Renal cortex interstitium (tissue), 15 donors: Measurements from ENCODE around the gene BATF2. TPM values are rescaled to one million over a fixed set of nuclear protein-coding genes. Genes with fewer than 3 reads are reported as not detected.
"Not testable (repeated sequence)": the region's sequence is repeated elsewhere in the genome, so short reads cannot be mapped to it uniquely, and the experiment has no call there.

Experiments used
- DNase-seq, 11 donors: peaks; one replicate each; pipeline ENCODE4 v3.0.0-alpha.2; 2013; ENCODE audit warnings: low read depth in 9 of 11, low spot score in 4 of 11; ENCODE audit errors: extremely low read depth in 1 of 11
- long read RNA-seq, 16 experiments: transcript quantifications; one replicate each; lab custom pipeline, GENCODE V29; 2026
- polyA plus RNA-seq, 3 donors: library from polyadenylated mRNA; unstranded; fragments of 120-200 nt; gene quantifications; one replicate each; pipeline ENCODE4 v1.2.1, GENCODE V29; 2013; ENCODE audit not compliant: insufficient read length in 3 of 3

BATF2 gene, protein sequence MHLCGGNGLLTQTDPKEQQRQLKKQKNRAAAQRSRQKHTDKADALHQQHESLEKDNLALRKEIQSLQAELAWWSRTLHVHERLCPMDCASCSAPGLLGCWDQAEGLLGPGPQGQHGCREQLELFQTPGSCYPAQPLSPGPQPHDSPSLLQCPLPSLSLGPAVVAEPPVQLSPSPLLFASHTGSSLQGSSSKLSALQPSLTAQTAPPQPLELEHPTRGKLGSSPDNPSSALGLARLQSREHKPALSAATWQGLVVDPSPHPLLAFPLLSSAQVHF
- 1 to 10 TPM; 2.3 to 3.5 (median 3.0) TPM for polyA plus RNA-seq
- long read RNA-seq, donor 1, partial matches to known transcripts, result 0 of 2 reads
- long read RNA-seq, donor 1, other reads (novel, unspliced or antisense), result 0 of 2 reads
- long read RNA-seq, donor 2, partial matches to known transcripts, result 0 of 7 reads
- long read RNA-seq, donor 2, other reads (novel, unspliced or antisense), result 0 of 7 reads
- long read RNA-seq, donor 3, partial matches to known transcripts, result 0 of 4 reads
- long read RNA-seq, donor 3, other reads (novel, unspliced or antisense), result 0 of 4 reads
- long read RNA-seq, donor 4, result 0 reads
- long read RNA-seq, donor 5, result 0 reads
- long read RNA-seq, donor 6, partial matches to known transcripts, result 0 of 3 reads
- long read RNA-seq, donor 6, other reads (novel, unspliced or antisense), result 0 of 3 reads
- long read RNA-seq, donor 7, partial matches to known transcripts, result 0 of 2 reads
- long read RNA-seq, donor 7, other reads (novel, unspliced or antisense), result 0 of 2 reads
- long read RNA-seq, donor 8, partial matches to known transcripts, result 0 of 6 reads
- long read RNA-seq, donor 8, other reads (novel, unspliced or antisense), result 0 of 6 reads
- long read RNA-seq, donor 9, partial matches to known transcripts, result 0 of 3 reads
- long read RNA-seq, donor 9, other reads (novel, unspliced or antisense), result 0 of 3 reads
- long read RNA-seq, donor 10, partial matches to known transcripts, result 0 of 1 reads
- long read RNA-seq, donor 10, other reads (novel, unspliced or antisense), result 0 of 1 reads
- long read RNA-seq, donor 11, partial matches to known transcripts, result 0 of 2 reads
- long read RNA-seq, donor 11, other reads (novel, unspliced or antisense), result 0 of 2 reads
- long read RNA-seq, donor 12, partial matches to known transcripts, result 0 of 1 reads
- long read RNA-seq, donor 12, other reads (novel, unspliced or antisense), result 0 of 1 reads
- long read RNA-seq, donor 13, result 0 reads
- long read RNA-seq, donor 14, result 0 reads
- long read RNA-seq, donor 15, partial matches to known transcripts, result 0 of 2 reads
- long read RNA-seq, donor 15, other reads (novel, unspliced or antisense), result 0 of 2 reads
- long read RNA-seq, donor 16, transcript BATF2-203 (1 exons, 2,569 nt), result major isoform, 6 of 7 reads
- long read RNA-seq, donor 16, partial matches to known transcripts, result 0 of 7 reads
- long read RNA-seq, donor 16, other reads (novel, unspliced or antisense), result 0 of 7 reads

DNA sequence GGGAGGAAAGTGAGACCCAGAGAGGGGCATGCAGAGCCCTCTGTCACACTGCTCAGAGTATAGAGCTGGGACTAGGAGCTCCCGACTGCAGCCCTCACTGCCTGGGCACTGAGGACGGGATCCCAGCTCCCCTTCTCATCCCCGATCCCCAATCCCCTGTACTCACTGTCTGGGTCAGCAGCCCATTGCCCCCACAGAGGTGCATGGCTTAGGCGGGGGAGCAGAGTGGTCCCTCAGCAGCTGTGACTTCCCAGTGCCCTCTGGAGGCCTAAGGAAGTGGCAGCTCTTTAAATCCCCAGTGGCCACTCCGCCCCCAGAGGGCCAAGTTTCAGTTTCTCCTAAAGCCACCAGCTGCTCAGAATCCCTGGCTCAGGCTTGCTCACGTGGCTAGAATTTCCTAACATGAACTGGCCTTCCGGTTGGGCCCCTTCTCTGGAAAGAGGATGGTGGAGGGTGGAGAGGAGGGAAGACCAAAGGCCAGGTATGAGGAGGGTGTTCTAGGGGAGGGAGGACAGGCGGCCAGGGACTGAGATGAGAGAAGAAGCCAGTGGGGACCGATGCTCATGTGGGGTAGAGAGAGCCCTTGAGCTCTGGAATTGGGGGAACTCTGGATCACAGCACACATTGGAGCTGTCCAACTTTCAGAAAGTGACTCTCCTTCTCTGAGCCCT, at the start of gene BATF2:
Gene BATF2 (minus strand): TSS at position 262 of the 671 bp plus-strand sequence. CDS start 57 bp downstream, at position 205.
- peak in 8 of 11 donors; percentile 65 to 85 (median 76) for DNase-seq

DNA sequence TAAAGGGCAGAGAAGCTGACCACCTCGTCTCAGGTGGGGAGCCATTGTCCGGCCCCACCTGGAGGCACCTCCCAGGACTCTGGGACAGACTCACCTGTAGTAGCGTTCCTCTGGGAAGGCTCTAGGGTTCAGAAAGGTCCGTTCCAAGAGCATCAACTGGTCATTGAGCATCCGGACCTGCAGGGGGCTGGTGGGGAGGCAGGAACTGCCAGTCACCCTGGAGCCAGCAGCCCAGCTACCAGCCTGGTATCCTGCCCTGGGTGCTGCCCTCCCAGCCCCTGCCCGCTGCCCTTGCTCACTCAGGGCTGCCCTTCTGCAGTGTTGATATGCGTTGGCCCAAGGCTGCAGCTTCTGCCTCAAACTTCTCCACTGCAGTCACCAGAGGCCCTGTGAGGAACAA, 49.0 kb upstream of the BATF2 start:
- DNase-seq, result no peak

DNA sequence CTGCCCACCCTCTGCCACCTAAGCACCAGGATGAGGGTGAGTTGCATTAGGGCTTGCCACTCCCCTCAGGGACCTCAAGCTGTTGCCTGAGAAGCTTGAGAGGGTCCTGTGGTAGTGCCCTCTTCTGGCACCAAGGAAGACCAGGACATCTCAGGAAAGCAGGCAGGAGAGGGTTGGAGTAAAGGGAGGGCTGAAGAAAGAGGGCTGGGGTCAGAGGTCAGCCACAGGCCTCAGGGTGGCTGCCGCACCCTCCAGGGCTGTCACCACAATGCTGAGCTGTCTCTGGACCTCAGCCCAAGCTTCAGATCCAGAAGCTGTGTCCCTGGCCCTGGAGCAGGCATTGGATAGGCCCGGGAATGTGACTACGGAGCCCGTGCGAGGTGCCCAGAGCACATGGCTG, 48.3 kb upstream of the BATF2 start:
- no peak for DNase-seq

DNA sequence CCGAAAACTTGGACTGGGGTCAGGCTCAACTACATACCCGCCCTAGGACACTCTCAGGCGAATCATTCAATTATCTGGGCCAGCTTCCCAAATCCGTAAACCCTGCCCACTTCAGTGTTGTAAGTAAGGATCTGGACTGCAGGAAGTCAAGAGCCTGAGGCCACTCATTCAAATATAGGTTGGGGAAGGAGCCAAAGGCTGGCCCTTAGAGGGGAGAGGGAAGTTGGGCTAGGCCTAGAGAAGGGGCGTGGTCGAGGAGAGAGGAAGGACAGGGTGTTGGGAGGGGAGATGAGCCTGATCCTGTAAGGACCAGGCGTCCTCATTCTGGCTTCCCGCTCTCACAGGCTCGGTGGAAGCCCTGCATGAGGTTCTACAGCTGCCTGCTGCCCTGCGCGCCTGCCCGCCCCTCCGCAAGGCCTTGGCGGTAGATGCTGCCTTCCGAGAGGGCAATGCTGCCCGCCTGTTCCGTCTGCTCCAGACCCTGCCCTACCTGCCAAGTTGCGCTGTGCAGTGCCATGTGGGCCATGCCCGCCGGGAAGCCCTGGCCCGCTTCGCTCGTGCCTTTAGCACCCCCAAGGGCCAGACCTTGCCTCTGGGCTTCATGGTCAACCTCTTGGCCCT, 47.2 kb upstream of the BATF2 start:
- DNase-seq, result no peak

DNA sequence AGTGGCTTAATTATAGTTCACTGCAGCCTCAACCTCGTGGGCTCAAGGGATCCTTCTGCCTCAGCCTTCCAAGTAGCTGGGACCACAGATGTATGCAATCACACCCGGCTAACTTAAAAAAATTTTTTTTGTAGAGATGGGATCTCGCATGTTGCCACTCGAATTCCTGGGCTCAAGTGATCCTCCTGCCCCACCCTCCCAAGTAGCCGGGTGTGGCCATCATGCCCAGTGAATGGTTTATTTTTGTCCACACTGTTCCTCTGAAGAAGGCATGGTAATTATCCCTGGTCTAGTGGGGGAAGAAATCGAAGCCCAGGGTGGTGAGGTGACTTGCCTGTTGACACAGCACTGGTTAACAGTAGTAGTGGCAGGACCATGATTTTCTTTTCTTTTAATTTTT, 46.1 kb upstream of the BATF2 start:
- no peak for DNase-seq

DNA sequence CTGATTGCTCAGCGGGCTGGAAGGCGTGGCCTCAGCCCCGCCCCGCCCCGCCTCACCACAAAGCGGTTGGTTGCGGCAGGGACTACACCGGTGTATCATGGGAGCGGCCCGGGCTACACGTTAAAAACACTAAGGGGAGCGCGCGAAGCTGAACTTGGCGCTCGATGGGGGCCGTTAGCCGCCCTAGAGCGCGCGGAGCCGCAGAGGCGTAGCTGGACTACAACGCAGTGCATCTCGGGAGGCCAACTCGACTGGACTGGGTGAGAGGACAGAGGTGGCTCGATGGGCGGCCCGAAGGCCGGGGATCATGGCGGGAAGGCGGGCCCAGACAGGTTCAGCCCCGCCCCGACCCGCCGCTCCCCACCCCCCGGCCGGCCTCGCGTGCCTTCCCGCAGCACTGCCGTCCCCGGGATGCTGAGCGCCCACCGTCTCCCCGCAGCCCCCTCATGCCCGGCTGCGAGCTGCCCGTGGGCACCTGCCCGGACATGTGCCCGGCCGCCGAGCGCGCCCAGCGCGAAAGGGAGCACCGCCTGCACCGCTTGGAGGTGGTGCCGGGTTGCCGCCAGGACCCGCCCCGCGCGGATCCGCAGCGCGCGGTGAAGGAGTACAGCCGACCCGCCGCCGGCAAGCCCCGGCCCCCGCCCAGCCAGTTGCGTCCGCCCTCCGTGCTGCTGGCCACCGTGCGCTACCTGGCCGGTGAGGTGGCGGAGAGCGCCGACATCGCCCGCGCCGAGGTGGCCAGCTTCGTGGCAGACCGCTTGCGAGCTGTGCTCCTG, 44.3 kb upstream of the BATF2 start, which contains the start of gene SAC3D1:
Gene SAC3D1 (plus strand): TSS at position 364 of the 776 bp plus-strand sequence. CDS start 83 bp downstream, at position 447.
- peak; percentile 79 to 92 (median 88) for DNase-seq

DNA sequence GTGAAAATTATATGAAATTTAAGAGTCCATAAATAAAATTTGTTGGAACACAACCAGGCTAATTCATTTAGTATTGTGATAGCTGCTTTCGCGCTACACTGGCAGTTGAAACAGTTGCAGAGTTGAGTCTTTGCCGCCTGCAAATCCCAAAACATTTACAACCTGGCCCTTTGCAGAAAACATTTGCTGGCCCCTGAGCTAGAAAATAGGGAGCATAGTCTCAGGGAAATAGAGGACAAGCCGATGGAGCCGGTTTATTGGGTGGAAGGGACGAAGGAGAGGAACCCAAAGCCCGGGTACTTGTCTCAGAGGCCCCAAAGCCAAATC, 43.7 kb upstream of the BATF2 start:
- no peak for DNase-seq

DNA sequence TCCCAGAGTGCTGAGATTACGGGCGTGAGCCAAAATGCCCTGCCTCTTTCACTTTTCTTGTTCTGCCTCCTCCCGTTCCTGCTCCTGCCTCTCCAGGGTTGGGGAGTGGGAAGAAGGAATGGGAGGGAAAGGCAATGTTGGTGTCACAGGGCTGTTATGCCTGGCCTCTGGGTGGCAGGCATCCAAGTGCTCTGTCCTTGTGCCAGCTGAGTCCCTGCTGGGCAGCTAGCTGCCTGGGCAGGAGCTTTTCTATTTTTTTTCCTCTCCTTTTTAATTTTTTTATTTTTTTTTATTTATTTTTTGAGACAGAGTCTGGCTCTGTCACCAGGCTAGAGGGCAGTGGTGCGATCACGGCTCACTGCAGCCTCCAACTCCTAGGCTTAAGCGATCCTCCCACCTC, 40.2 kb upstream of the BATF2 start:
- no peak for DNase-seq

DNA sequence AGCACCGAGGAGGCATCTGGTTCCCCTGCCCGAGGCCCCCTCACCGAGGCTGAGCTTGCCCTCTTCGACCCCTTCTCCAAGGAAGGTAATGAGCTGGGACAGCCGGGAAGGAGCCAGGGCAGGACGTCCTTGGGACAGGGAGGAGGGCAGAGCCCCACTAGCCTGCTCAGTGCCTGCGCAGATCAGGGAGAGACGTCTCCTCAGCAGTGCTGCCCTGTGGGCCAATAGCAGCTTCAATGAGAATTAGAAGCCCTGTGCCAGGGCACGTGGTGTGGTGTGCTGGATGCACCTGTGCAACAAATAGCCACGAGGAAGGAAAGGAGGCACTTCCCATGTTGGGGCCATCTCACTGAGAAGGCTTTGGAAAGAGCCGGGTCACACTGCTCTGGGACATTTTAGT, 38.8 kb upstream of the BATF2 start:
- no peak for DNase-seq

DNA sequence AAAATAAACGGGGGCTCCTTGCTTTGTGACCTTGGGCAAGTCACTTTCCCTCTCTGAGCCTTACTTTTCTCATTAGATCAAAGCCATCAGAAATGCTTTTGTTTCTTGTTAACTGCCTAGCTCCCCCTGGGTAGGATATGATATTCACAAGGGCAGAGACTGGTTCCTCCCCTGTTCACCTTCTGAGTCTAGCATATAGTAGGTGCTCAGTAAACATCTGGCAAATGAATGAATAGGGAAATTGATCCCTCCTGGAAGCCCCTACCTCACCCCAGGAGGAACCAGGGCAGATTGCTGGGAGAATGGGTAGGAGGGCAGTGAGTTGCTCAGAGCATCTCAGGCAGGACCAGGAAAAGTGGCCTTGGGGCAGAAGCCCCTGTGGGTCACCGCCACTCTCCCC, 37.7 kb upstream of the BATF2 start:
- no peak for DNase-seq

DNA sequence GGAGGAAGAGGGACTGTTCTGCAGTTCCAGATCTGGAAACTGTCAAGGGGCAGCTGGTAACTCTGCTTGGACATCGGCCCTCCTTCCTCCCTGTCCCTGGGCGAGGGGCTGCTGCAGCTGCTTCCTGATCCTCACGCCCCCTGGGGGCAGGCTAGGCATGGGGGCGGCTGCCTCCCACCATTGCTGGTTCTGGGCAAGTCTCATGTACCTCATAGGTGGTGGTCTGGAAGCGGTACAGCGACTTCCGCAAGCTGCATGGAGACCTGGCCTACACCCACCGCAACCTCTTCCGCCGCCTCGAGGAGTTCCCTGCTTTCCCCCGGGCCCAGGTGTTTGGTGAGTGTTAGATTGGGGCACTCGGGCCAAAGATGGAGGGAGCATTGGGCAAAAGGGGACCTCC, 35.4 kb upstream of the BATF2 start:
- DNase-seq, result no peak

DNA sequence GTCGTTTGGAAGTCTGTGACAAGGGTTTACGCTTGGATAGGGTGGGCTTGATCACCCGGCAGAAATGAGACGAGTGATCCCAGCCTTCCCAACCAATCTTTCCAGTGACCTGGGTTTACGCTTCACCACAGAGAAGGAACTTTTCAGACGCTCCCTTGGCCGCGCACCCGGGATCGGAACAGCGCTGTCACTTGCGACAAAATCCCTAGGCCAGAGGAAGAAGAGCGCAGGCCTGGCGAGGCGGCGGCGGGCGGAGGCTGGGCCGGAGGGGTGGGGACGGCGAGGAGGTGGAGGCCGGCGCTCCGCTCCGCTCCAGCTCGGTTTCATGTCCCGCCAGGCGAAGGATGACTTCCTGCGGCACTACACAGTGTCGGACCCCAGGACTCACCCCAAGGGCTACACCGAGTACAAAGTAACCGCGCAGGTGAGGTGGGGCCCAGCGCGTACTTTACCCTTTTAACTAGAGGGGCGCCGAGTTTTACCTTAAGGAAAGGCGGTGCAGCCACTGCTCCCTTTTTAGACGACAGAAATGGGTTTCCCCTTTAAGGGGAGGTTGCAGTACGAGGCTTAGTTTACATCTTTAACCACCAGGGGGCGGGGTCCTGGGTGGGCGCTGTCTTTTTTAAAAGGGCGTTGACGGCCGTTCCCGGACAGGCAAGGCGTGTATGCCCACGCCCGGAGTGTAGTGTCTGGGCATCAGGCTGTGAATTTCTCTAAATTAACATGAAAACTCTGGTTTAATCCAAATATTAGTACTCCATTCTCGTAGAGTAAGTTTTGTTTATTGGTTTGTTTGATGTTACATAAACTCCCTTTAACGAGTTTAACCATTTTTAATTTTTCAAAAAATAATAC, 30.7 kb upstream of the BATF2 start, which contains the start of gene SNX15:
Gene SNX15 (plus strand): TSS at position 227 of the 855 bp plus-strand sequence. CDS start 99 bp downstream, at position 326.
- peak; percentile 91 to 98 (median 95) for DNase-seq

DNA sequence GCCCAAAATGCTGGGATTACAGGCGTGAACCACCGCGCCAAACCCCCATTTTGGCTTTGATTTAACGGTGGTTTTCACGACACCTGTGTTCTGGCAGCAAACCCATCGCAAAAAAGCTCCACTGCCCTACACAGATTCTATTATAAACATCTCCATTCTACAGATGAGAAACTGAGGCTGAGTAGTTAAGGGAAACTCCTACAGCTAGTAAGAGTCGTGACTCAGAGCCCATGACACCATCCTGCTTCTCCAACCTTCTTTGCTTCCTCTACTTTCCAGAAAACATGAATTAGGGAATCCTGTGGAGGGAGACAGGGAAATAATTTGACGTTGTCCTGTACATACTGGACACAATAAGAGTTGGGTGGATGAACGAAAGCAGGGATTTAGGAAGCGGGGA, 30.0 kb upstream of the BATF2 start:
- DNase-seq, result no peak

DNA sequence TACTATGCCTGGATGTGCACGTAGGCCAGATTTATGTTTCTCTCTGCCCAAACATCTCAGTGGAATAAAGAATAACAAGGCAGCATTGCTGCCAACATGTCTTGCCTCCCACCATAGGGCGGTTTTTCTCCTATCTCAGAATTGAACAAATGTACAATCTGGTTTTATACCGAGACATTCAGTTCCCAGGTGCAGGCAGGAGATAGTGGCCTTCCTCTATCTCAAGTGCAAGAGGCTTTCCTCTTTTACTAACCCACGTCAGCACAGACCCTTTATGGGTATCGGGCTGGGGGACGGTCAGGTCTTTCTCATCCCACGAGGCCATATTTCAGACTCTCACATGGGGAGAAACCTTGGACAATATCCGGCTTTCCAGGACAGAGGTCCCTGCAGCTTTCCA, 26.7 kb upstream of the BATF2 start:
- DNase-seq, result not testable (repeated sequence)

DNA sequence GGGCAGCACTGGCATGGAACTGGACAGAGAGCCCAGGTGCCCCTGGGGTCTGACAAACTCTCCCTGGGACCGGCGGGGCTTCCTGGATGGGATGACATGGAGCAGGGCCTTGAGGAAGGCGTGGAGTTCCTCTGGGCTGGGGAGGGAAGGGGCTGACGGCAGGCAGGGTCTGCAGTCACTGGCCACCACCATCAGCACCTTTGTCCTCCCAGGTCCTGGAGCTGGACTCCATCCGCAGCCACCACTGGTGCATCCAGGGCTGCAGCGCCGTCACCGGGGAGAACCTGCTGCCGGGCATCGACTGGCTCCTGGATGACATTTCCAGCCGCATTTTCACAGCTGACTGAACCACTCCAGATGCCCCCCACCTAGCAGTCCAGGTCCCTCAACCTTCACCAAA, 24.7 kb upstream of the BATF2 start:
- DNase-seq, result no peak

DNA sequence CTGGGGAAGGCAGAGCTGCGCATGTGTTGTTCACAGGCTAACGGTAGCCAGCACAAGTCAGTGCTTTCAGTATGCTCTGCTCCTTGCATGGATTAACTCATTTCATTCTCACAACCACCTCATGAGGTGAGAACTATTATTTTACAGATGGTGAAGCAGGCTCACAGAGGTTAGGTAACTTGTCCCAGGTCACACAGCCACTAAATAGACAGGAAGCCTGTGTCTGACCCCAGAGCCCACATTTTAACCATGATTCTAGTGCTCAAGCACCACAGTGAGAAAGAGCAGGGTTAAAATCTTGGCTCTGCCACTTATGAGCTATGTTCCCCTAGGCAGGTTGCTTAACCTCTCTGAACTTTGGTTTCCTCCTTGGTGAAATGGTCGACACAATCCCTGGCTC, 24.2 kb upstream of the BATF2 start:
- DNase-seq, result no peak
